ENCODE results near the gene ZFYVE16.
"Not testable (repeated sequence)": the region's sequence is repeated elsewhere in the genome, so short reads cannot be mapped to it uniquely, and the experiment has no call there.

DNA sequence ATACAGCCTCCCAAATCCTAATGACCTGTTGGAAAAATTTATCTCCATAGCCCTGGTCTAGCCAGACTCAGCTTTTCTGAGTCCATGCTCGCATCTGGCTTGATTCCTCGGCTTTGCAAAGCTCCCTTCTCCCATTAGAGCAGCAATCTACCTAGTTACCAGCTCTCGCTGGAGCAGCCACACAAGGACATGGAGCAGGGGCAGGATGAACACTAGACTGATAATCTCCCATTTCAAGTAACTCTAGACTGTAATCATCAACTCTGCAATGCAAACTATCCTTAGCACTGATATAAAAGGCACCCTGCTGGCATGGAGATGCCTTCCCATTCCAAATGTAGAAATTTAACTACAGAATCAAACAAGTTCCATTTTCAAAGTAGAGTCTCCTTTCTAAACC is 17.5 kb upstream of the ZFYVE16 start:
- TF ChIP-seq EZH2 (IDR thresholded peaks at IDR 0.05; ENCODE audit: borderline replicate concordance, low read depth, low read length, poor library complexity, severe bottlenecking): not testable (repeated sequence)
- TF ChIP-seq, protein P1, sequence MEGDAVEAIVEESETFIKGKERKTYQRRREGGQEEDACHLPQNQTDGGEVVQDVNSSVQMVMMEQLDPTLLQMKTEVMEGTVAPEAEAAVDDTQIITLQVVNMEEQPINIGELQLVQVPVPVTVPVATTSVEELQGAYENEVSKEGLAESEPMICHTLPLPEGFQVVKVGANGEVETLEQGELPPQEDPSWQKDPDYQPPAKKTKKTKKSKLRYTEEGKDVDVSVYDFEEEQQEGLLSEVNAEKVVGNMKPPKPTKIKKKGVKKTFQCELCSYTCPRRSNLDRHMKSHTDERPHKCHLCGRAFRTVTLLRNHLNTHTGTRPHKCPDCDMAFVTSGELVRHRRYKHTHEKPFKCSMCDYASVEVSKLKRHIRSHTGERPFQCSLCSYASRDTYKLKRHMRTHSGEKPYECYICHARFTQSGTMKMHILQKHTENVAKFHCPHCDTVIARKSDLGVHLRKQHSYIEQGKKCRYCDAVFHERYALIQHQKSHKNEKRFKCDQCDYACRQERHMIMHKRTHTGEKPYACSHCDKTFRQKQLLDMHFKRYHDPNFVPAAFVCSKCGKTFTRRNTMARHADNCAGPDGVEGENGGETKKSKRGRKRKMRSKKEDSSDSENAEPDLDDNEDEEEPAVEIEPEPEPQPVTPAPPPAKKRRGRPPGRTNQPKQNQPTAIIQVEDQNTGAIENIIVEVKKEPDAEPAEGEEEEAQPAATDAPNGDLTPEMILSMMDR (conservative IDR thresholded peaks at IDR 0.05; ENCODE audit: low read depth, low read length): not testable (repeated sequence)
